OCI-LY3 (cell line): ENCODE results near the gene TNFAIP8L1.

ENCODE experiments used
- EZH2phosphoT487 ChIP-seq: fragments of 200-600 bp; shearing (Covaris generic); IDR thresholded peaks from 2 replicates; pipeline ENCODE4 v1.6.1; 2018; ENCODE audit warnings: antibody characterized with exemption, mixed run types, low read depth
- TF ChIP-seq, protein P1 (sequence below): fragments of 200-600, 300-600 bp; sonication (generic); IDR thresholded peaks from 2 replicates; pipeline ENCODE4 v1.5.1; 2014; ENCODE audit warnings: antibody characterized with exemption, low read length, low read depth

DNA sequence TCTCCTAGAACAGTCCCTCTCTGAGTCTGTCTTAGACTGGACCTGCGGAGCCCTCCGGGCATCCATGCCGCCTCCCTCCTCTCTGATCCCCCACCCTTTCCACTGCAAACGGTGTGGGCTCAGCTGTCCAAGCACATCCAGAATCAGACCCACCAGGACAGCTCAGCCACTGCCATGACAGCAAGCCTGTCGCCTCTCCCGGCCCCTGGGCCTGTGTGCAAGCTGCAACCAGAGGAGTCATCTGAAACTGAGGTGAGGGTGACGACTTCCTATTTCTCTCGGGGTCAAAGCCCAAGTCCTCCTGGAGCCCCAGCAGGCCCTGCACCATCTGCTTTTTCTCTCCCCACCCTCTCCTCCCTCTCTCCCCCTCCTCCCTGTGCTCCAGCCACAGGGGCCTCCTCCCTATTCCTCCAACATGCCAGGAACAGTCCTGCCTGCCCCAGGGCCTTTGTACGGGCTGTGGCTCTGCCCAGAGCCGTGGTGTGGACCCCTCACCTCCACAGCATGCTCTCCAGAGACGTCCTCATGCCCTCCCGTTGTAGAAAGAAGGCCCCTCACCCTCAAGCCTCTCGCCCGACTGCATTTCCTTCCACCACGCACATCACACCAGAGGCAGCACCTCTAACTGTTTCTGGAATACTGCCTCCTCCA lies 54.3 kb downstream of the TNFAIP8L1 start:
- TF ChIP-seq, protein P1, sequence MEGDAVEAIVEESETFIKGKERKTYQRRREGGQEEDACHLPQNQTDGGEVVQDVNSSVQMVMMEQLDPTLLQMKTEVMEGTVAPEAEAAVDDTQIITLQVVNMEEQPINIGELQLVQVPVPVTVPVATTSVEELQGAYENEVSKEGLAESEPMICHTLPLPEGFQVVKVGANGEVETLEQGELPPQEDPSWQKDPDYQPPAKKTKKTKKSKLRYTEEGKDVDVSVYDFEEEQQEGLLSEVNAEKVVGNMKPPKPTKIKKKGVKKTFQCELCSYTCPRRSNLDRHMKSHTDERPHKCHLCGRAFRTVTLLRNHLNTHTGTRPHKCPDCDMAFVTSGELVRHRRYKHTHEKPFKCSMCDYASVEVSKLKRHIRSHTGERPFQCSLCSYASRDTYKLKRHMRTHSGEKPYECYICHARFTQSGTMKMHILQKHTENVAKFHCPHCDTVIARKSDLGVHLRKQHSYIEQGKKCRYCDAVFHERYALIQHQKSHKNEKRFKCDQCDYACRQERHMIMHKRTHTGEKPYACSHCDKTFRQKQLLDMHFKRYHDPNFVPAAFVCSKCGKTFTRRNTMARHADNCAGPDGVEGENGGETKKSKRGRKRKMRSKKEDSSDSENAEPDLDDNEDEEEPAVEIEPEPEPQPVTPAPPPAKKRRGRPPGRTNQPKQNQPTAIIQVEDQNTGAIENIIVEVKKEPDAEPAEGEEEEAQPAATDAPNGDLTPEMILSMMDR, result no peak
- TF ChIP-seq EZH2phosphoT487, result no peak
